HCT116 (cell line): ENCODE data around the gene RAB5A. TPM values are rescaled to one million over a fixed set of nuclear protein-coding genes. Genes with fewer than 3 reads are reported as not detected.

Experiments used
- ATAC-seq: fragments of 200-7000 bp; cut with Tn5 transposase; 2 replicates; pipeline ENCODE4 v1.9.1; 2020; ENCODE audit warnings: mild to moderate bottlenecking, moderate library complexity
- BruUV-seq: library from RNA; stranded (reverse); fragments of 400-500 nt; replicated peaks from 2 replicates; lab custom pipeline; 2021; lab: Mats Ljungman, UMichigan
- CTCF ChIA-PET: fragments of 300-600 bp; sonication (Branson Sonifier 250); formaldehyde crosslinking; loops from one replicate; lab custom pipeline; 2021; ENCODE audit warnings: antibody characterized with exemption; lab: Charles Lee
- POLR2A ChIA-PET: fragments of 300-600, 350-600 bp; sonication (Branson Sonifier 250); formaldehyde crosslinking; loops from one replicate; lab custom pipeline; 2021; ENCODE audit warnings: antibody characterized with exemption; lab: Charles Lee
- RAD21 ChIA-PET, 2 experiments: fragments of 300-600 bp; sonication (Branson Sonifier 250); formaldehyde crosslinking; loops; one replicate each; lab custom pipeline; 2023; ENCODE audit warnings: low total read pairs in 2 of 2; ENCODE audit not compliant: uncharacterized antibody in 2 of 2, unreplicated experiment in 2 of 2, low non-redundant PET in 1 of 2; lab: Charles Lee
- DNase-seq: peaks from one replicate; pipeline ENCODE4 v3.0.0-alpha.2; 2010; ENCODE audit warnings: low read depth, low spot score
- H2AFZ ChIP-seq: fragments of 200-600 bp; shearing (Covaris generic), sonication (generic); 2 replicates; pipeline ENCODE4 v1.6.1; 2017; ENCODE audit warnings: low read depth, mixed run types, mixed read lengths, antibody characterized with exemption, low read length; ENCODE audit not compliant: poor library complexity, severe bottlenecking
- H3K27ac ChIP-seq: 2 replicates; pipeline ENCODE4 v1.5.1; 2012; ENCODE audit warnings: low read depth, low read length
- H3K27me3 ChIP-seq: fragments of 200-600 bp; sonication (generic); 2 replicates; pipeline ENCODE4 v1.6.1; 2016; ENCODE audit warnings: mixed run types, low read length, mixed read lengths; ENCODE audit not compliant: insufficient read depth
- H3K36me3 ChIP-seq, 2 experiments: fragments of 200-500 bp in 1 of 2; fragments of 200-600 bp in 1 of 2; sonication (Bioruptor generic) in 1 of 2; sonication (generic) in 1 of 2; 2 replicates each; pipeline versions ENCODE4 v1.5.1 to v1.6.1; 2014 to 2016; ENCODE audit warnings: low read length in 2 of 2, inconsistent platforms in 1 of 2, mixed read lengths in 1 of 2, mixed run types in 1 of 2; ENCODE audit not compliant: insufficient read depth in 2 of 2, control insufficient read depth in 1 of 2
- H3K4me1 ChIP-seq, 2 experiments: fragments of 200-600 bp in 1 of 2; sonication (generic) in 1 of 2; 2 replicates each; pipeline versions ENCODE4 v1.5.1 to v1.6.1; 2012 to 2017; ENCODE audit warnings: low read length in 2 of 2, inconsistent platforms in 1 of 2, mild to moderate bottlenecking in 1 of 2, mixed read lengths in 1 of 2, mixed run types in 1 of 2, moderate library complexity in 1 of 2; ENCODE audit not compliant: insufficient read depth in 2 of 2, control insufficient read depth in 1 of 2
- H3K4me2 ChIP-seq: fragments of 200-600 bp; sonication (generic); 2 replicates; pipeline ENCODE4 v1.6.1; 2017; ENCODE audit warnings: mixed run types, low read length, mixed read lengths
- H3K4me3 ChIP-seq, 2 experiments: fragments of 200-600 bp in 1 of 2; sonication (generic) in 1 of 2; replicated peaks in 1 of 2; 2 replicates each; pipeline ENCODE4 v1.5.1; 2011 to 2016; ENCODE audit warnings: low read length in 2 of 2, control low read depth in 1 of 2, low read depth in 1 of 2, mild to moderate bottlenecking in 1 of 2, mixed read lengths in 1 of 2, mixed run types in 1 of 2
- H3K79me2 ChIP-seq: fragments of 200-600 bp; sonication (generic); 2 replicates; pipeline ENCODE4 v1.6.1; 2017; ENCODE audit warnings: mild to moderate bottlenecking, mixed run types, low read length, moderate library complexity, mixed read lengths; ENCODE audit not compliant: insufficient read depth
- H3K9ac ChIP-seq: fragments of 200-600 bp; sonication (generic); 2 replicates; pipeline ENCODE4 v1.6.1; 2016; ENCODE audit warnings: low read length, mixed read lengths
- H3K9me2 ChIP-seq: fragments of 200-600 bp; sonication (generic), shearing (Covaris generic); 2 replicates; pipeline ENCODE4 v1.6.1; 2017; ENCODE audit warnings: mixed run types, mild to moderate bottlenecking, moderate library complexity; ENCODE audit not compliant: insufficient read depth
- H3K9me3 ChIP-seq, 2 experiments: fragments of 200-500 bp in 1 of 2; fragments of 200-600 bp in 1 of 2; sonication (Bioruptor generic) in 1 of 2; sonication (generic) in 1 of 2; 2 replicates each; pipeline ENCODE4 v1.6.1; 2014 to 2017; ENCODE audit warnings: low read length in 2 of 2, mixed read lengths in 2 of 2, inconsistent platforms in 1 of 2, low read depth in 1 of 2, mild to moderate bottlenecking in 1 of 2, mixed run types in 1 of 2, moderate library complexity in 1 of 2; ENCODE audit not compliant: control insufficient read depth in 1 of 2, insufficient read depth in 1 of 2
- H4K20me1 ChIP-seq: fragments of 200-600 bp; sonication (generic), shearing (Covaris generic); 2 replicates; pipeline ENCODE4 v1.6.1; 2017; ENCODE audit warnings: mixed run types, mild to moderate bottlenecking, moderate library complexity; ENCODE audit not compliant: insufficient read depth
- CEBPB ChIP-seq: IDR thresholded peaks from 2 replicates; pipeline ENCODE4 v1.6.1; 2012; ENCODE audit warnings: low read depth
- ELF1 ChIP-seq: IDR thresholded peaks from 2 replicates; pipeline ENCODE4 v1.6.1; 2012; ENCODE audit warnings: low read depth, borderline replicate concordance
- EZH2phosphoT487 ChIP-seq: fragments of 200-600 bp; IDR thresholded peaks from 2 replicates; pipeline ENCODE4 v1.6.1; 2018; ENCODE audit warnings: antibody characterized with exemption, borderline replicate concordance
- FOSL1 ChIP-seq: IDR thresholded peaks from 2 replicates; pipeline ENCODE4 v1.6.1; 2012; ENCODE audit warnings: low read depth
- POLR2A ChIP-seq: IDR thresholded peaks from 2 replicates; pipeline ENCODE4 v1.7.0; 2011; ENCODE audit warnings: borderline replicate concordance; ENCODE audit not compliant: insufficient read depth, insufficient read length; ENCODE audit errors: extremely low read depth
- POLR2AphosphoS5 ChIP-seq: IDR thresholded peaks from 2 replicates; pipeline ENCODE4 v1.6.1; 2011; ENCODE audit warnings: mild to moderate bottlenecking, low read depth, low read length, moderate library complexity
- ZFX ChIP-seq: fragments of 450-650 bp; IDR thresholded peaks from 2 replicates; pipeline ENCODE4 v1.6.1; 2017
- intact Hi-C: fragments of 100-400 bp; cut with micrococcal nuclease; formaldehyde crosslinking; loops from 2 replicates; pipeline ENCODE4 v1.10.0; 2022
- total RNA-seq: library from RNA; stranded (reverse); gene quantifications from one replicate; pipeline ENCODE4 v1.2.1, GENCODE V29; 2021; ENCODE audit not compliant: unreplicated experiment
- TF ChIP-seq, protein P1 (sequence below): IDR thresholded peaks from 2 replicates; pipeline ENCODE4 v1.6.1; 2011; ENCODE audit warnings: mild to moderate bottlenecking, low read length, moderate library complexity; ENCODE audit not compliant: insufficient replicate concordance; ENCODE audit errors: extremely low read depth
- TF ChIP-seq, protein P2 (sequence below), 3 experiments: fragments of 200-600 bp in 1 of 3; sonication (generic) in 1 of 3; IDR thresholded peaks in 2 of 3; conservative IDR thresholded peaks in 1 of 3; 2 replicates each; pipeline ENCODE4 v1.5.1; 2012 to 2017; ENCODE audit warnings: low read depth in 2 of 3, low read length in 2 of 3, antibody characterized with exemption in 1 of 3, borderline replicate concordance in 1 of 3, control low read depth in 1 of 3, mild to moderate bottlenecking in 1 of 3, mixed read lengths in 1 of 3, mixed run types in 1 of 3, moderate library complexity in 1 of 3; ENCODE audit not compliant: insufficient read depth in 1 of 3
- TF ChIP-seq, protein P3 (sequence below): IDR thresholded peaks from 2 replicates; pipeline ENCODE4 v1.6.1; 2012
- TF ChIP-seq, protein P4 (sequence below): IDR thresholded peaks from 2 replicates; pipeline ENCODE4 v1.6.1; 2012

RAB5A gene
- total RNA-seq, 1 experiment from 2014 or later, result 45.0 TPM

DNA sequence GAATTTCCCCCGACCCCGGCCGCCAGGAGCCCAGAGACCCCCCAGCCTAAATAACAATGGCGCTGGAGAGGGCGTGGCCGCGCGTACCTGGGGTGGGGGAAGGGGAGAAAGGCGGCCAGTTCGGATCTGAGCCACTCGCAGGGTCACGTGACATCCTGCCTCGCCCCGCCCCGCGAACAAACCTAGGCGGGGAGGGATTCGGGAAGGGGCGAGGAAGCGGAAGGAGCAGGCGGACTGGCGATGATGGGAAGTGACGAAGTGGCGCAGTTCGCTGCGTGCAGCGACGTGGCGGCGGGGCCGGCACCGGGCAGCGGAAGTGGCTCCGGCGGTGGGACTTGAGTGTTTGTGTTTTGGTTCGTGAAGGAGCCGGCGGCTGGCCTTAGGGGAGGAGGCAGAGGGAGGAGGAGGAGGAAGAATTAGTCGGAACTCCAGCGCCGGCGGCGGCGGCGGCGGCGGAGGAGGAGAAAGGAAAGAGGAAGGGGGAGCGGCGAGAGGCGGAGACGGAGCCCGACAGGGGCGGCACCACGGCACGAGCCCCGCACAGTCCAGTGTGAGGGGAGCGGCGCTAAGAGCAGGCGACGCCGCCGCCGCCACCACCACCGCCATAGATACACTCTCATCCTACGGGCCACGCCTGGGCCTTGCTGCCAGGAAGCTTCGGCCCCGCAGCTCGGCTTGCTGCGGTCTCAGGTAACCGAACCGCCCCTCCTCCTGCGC lies at the start of gene RAB5A (continued):
- TF ChIP-seq, protein P1, sequence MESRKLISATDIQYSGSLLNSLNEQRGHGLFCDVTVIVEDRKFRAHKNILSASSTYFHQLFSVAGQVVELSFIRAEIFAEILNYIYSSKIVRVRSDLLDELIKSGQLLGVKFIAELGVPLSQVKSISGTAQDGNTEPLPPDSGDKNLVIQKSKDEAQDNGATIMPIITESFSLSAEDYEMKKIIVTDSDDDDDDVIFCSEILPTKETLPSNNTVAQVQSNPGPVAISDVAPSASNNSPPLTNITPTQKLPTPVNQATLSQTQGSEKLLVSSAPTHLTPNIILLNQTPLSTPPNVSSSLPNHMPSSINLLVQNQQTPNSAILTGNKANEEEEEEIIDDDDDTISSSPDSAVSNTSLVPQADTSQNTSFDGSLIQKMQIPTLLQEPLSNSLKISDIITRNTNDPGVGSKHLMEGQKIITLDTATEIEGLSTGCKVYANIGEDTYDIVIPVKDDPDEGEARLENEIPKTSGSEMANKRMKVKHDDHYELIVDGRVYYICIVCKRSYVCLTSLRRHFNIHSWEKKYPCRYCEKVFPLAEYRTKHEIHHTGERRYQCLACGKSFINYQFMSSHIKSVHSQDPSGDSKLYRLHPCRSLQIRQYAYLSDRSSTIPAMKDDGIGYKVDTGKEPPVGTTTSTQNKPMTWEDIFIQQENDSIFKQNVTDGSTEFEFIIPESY, result no peak
- TF ChIP-seq POLR2AphosphoS5, result peak; percentile 64

DNA sequence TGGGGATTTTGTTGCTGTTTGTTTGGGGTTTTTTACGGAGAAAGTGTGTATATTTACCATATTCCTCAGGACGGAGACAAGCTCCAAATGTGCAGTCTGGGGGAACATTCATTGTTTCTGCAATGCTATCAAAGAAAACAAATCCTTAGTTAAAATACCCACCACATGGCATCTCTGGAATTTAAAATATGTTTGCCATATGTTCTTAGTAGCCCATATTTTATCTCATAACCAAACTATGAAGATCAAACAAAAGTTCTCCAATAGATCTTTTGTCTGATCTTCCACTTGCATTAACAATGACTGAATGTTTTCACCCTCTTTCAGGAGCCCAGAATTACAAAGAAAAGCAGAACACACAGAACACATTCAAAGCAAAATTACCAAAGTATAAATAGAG lies 48.2 kb upstream of the RAB5A start:
- TF ChIP-seq, protein P1, result no peak
- TF ChIP-seq, protein P2, sequence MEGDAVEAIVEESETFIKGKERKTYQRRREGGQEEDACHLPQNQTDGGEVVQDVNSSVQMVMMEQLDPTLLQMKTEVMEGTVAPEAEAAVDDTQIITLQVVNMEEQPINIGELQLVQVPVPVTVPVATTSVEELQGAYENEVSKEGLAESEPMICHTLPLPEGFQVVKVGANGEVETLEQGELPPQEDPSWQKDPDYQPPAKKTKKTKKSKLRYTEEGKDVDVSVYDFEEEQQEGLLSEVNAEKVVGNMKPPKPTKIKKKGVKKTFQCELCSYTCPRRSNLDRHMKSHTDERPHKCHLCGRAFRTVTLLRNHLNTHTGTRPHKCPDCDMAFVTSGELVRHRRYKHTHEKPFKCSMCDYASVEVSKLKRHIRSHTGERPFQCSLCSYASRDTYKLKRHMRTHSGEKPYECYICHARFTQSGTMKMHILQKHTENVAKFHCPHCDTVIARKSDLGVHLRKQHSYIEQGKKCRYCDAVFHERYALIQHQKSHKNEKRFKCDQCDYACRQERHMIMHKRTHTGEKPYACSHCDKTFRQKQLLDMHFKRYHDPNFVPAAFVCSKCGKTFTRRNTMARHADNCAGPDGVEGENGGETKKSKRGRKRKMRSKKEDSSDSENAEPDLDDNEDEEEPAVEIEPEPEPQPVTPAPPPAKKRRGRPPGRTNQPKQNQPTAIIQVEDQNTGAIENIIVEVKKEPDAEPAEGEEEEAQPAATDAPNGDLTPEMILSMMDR (IDR thresholded peaks at IDR 0.05 in 2 of 3, conservative IDR thresholded peaks at IDR 0.05 in 1 of 3; ENCODE audit: borderline replicate concordance in 1 of 3, insufficient read depth in 1 of 3, low read depth in 2 of 3, low read length in 2 of 3), result no peak
- TF ChIP-seq FOSL1, result no peak
- no peak for TF ChIP-seq EZH2phosphoT487
- TF ChIP-seq, protein P3, sequence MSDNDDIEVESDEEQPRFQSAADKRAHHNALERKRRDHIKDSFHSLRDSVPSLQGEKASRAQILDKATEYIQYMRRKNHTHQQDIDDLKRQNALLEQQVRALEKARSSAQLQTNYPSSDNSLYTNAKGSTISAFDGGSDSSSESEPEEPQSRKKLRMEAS, result no peak
- TF ChIP-seq POLR2AphosphoS5, result no peak
- no peak for TF ChIP-seq ELF1
- TF ChIP-seq, protein P4, sequence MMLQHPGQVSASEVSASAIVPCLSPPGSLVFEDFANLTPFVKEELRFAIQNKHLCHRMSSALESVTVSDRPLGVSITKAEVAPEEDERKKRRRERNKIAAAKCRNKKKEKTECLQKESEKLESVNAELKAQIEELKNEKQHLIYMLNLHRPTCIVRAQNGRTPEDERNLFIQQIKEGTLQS, result no peak
- TF ChIP-seq CEBPB, result no peak
- TF ChIP-seq ZFX, result no peak
- TF ChIP-seq POLR2A, result no peak
- Histone ChIP-seq H3K9me2 (no peaks in the 10 kb centered on the region), H3K27me3 (no peaks in the 10 kb centered on the region), H3K4me1 (no peaks in the 10 kb centered on the region), H3K4me3 (no peak overlapping the region), H3K36me3 (no peaks in the 10 kb centered on the region), H3K4me2 (no peak overlapping the region), H3K9me3 (no peaks in the 10 kb centered on the region), H2AFZ (no peak overlapping the region), H3K79me2 (no peaks in the 10 kb centered on the region), H3K27ac (no peak overlapping the region), H3K9ac (no peak overlapping the region), H4K20me1 (no peaks in the 10 kb centered on the region)
- intact Hi-C loops, result no loop called here
- ChIA-PET POLR2A (no interaction called here), CTCF (interaction anchor here (1.3 kb wide), 1 partner anchor 12 kb away, joined by 3 read pairs; no protein-coding TSS in a partner anchor), RAD21 (no interaction called here)
- DNase-seq, result no peak
- ATAC-seq, result no peak
- BruUV-seq, result no TSS peak
